GM12801 (cell line): ENCODE results near the gene DIAPH2.

ENCODE experiments used
- CTCF ChIP-seq: IDR thresholded peaks from one replicate; pipeline ENCODE4 v1.5.1; 2011; ENCODE audit warnings: control low read depth; ENCODE audit not compliant: insufficient read length; ENCODE audit errors: extremely low read depth

DIAPH2 gene

GRCh38 chrX:97026406-97026805 is 341.8 kb downstream of the DIAPH2 start:
- no peak for TF ChIP-seq CTCF

- TF ChIP-seq CTCF: no peak
Measured at GRCh38 chrX:97027384-97027922, 342.8 kb downstream of the DIAPH2 start.

GRCh38 chrX:97030463-97030862 is 345.8 kb downstream of the DIAPH2 start:
- TF ChIP-seq CTCF: no peak

- TF ChIP-seq CTCF: no peak
Measured at GRCh38 chrX:97030947-97031346, 346.3 kb downstream of the DIAPH2 start.

- TF ChIP-seq CTCF: no peak
Measured at GRCh38 chrX:97039363-97040029, 354.9 kb downstream of the DIAPH2 start.

- TF ChIP-seq CTCF: no peak
Measured at GRCh38 chrX:97045470-97045869, 360.8 kb downstream of the DIAPH2 start.

- TF ChIP-seq CTCF: no peak
Measured at GRCh38 chrX:97046867-97047266, 362.2 kb downstream of the DIAPH2 start.

- TF ChIP-seq CTCF: no peak
Measured at GRCh38 chrX:97050392-97050791, 365.8 kb downstream of the DIAPH2 start.
